KMS-11 (cell line): ENCODE measurements around the gene AVEN.

Experiments used
- H2AFZ ChIP-seq: fragments of 200-600 bp; sonication (generic); 2 replicates; pipeline ENCODE4 v1.6.1; 2016; ENCODE audit warnings: antibody characterized with exemption, mixed run types, low read depth
- H3K27ac ChIP-seq: fragments of 200-600 bp; sonication (generic); 2 replicates; pipeline ENCODE4 v1.6.1; 2016; ENCODE audit warnings: mild to moderate bottlenecking, mixed run types
- H3K27me3 ChIP-seq: fragments of 200-600 bp; sonication (generic); 2 replicates; pipeline ENCODE4 v1.6.1; 2017; ENCODE audit warnings: mild to moderate bottlenecking, low read depth, mixed run types, moderate library complexity; ENCODE audit not compliant: insufficient read depth
- H3K36me3 ChIP-seq: fragments of 200-600 bp; sonication (generic); 2 replicates; pipeline ENCODE4 v1.6.1; 2017; ENCODE audit warnings: mild to moderate bottlenecking, mixed run types; ENCODE audit not compliant: insufficient read depth
- H3K4me1 ChIP-seq: fragments of 200-600 bp; sonication (generic); 2 replicates; pipeline ENCODE4 v1.6.1; 2016; ENCODE audit warnings: mild to moderate bottlenecking, low read depth, mixed run types; ENCODE audit not compliant: poor library complexity, severe bottlenecking
- H3K4me2 ChIP-seq: fragments of 200-600 bp; sonication (generic); 2 replicates; pipeline ENCODE4 v1.7.0; 2016; ENCODE audit warnings: mild to moderate bottlenecking, mixed run types
- H3K4me3 ChIP-seq: fragments of 200-600 bp; sonication (generic); IDR thresholded peaks from 2 replicates; pipeline ENCODE4 v1.6.1; 2017; ENCODE audit warnings: low read depth, low read length, mixed read lengths; ENCODE audit not compliant: insufficient read depth
- H3K79me2 ChIP-seq: fragments of 200-600 bp; sonication (generic); 2 replicates; pipeline ENCODE4 v1.6.1; 2016; ENCODE audit warnings: low read depth, mixed run types; ENCODE audit not compliant: insufficient read depth
- H3K9ac ChIP-seq: fragments of 200-600 bp; sonication (generic); 2 replicates; pipeline ENCODE4 v1.6.1; 2016; ENCODE audit warnings: mild to moderate bottlenecking, mixed run types
- H4K20me1 ChIP-seq: fragments of 200-600 bp; sonication (generic); 2 replicates; pipeline ENCODE4 v1.6.1; 2016; ENCODE audit warnings: mild to moderate bottlenecking, mixed run types; ENCODE audit not compliant: insufficient read depth
- CTCF ChIP-seq: fragments of 200-600 bp; sonication (generic); conservative IDR thresholded peaks from 2 replicates; pipeline ENCODE4 v1.6.1; 2017; ENCODE audit warnings: low read depth, mild to moderate bottlenecking, antibody characterized with exemption, low read length, moderate library complexity, mixed read lengths

The AVEN gene

GRCh38 chr15:33985287-33985686, 53.7 kb downstream of the AVEN start:
- Histone ChIP-seq H3K9ac (no peak overlapping the region), H4K20me1 (no peaks in the 10 kb centered on the region), H3K27me3 (no peaks in the 10 kb centered on the region), H3K36me3 (no peaks in the 10 kb centered on the region), H2AFZ (no peak overlapping the region), H3K4me2 (no peak overlapping the region), H3K4me1 (no peaks in the 10 kb centered on the region), H3K79me2 (no peaks in the 10 kb centered on the region), H3K4me3 (no peak overlapping the region), H3K27ac (no peak overlapping the region)
- TF ChIP-seq CTCF, result no peak

- Histone ChIP-seq H3K27me3 (no peaks in the 10 kb centered on the region), H3K36me3 (no peaks in the 10 kb centered on the region), H3K27ac (no peak overlapping the region), H4K20me1 (no peaks in the 10 kb centered on the region), H3K9ac (no peak overlapping the region), H3K4me2 (no peak overlapping the region), H3K4me1 (no peaks in the 10 kb centered on the region), H2AFZ (no peak overlapping the region), H3K4me3 (no peak overlapping the region), H3K79me2 (no peaks in the 10 kb centered on the region)
- TF ChIP-seq CTCF, result no peak
Observed at GRCh38 chr15:33982516-33982915, 56.5 kb downstream of the AVEN start.

GRCh38 chr15:33980159-33980558, 58.8 kb downstream of the AVEN start:
- Histone ChIP-seq H3K4me1 (no peaks in the 10 kb centered on the region), H3K9ac (no peak overlapping the region), H3K36me3 (no peaks in the 10 kb centered on the region), H2AFZ (no peak overlapping the region), H3K27me3 (no peaks in the 10 kb centered on the region), H3K27ac (no peak overlapping the region), H3K79me2 (no peaks in the 10 kb centered on the region), H3K4me2 (no peak overlapping the region), H4K20me1 (no peaks in the 10 kb centered on the region), H3K4me3 (no peak overlapping the region)
- no peak for TF ChIP-seq CTCF

- H3K4me3 ChIP-seq, result no peak overlapping the region
- H3K27me3 ChIP-seq, result no peaks in the 10 kb centered on the region
- H3K27ac ChIP-seq, result no peak overlapping the region
- H2AFZ ChIP-seq, result no peak overlapping the region
- no peaks in the 10 kb centered on the region for H3K79me2 ChIP-seq
- no peaks in the 10 kb centered on the region; the same call in 1 of the 2 replicates for H4K20me1 ChIP-seq
- no peak overlapping the region for H3K4me2 ChIP-seq
- H3K36me3 ChIP-seq, result no peaks in the 10 kb centered on the region
- no peak overlapping the region for H3K9ac ChIP-seq
- no peak for TF ChIP-seq CTCF
- H3K4me1 ChIP-seq, result no peaks in the 10 kb centered on the region
Observed at GRCh38 chr15:33975022-33975565, 63.9 kb downstream of the AVEN start.
